ENCODE results near the gene LRP10. TPM values are rescaled to one million over a fixed set of nuclear protein-coding genes. Genes with fewer than 3 reads are reported as not detected.
"Not testable (repeated sequence)": the region's sequence is repeated elsewhere in the genome, so short reads cannot be mapped to it uniquely, and the experiment has no call there.

Gene LRP10
- total RNA-seq, 1 donor from 2014 or later, result 113 TPM

DNA sequence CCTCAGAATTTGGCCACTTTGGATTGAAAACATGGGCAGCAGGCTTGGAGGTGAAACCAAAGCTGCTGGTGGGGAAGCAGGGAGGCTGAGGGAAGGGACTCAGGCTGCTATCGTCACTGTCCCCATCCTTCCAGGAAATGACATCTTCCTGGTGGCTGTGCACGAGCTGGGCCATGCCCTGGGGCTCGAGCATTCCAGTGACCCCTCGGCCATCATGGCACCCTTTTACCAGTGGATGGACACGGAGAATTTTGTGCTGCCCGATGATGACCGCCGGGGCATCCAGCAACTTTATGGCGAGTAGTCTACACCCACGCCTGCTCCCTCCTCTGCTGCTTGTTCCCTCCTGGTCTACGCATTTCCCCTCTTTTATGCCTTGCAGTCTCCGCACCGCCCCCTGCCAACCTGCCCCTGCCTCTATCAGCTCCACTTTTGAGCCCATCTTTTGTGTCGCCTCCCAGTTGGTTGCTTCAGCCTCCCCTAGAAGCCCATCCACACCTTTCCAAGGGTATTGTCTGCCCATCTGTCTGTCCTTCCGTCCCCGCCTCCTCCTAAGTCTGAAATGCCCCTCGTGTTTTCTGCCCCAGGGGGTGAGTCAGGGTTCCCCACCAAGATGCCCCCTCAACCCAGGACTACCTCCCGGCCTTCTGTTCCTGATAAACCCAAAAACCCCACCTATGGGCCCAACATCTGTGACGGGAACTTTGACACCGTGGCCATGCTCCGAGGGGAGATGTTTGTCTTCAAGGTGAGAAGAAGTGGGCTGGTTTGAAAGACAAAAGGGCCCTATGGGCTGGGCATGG is 28.2 kb upstream of the LRP10 start:
- DNase-seq (ENCODE audit: low spot score), result no peak

GRCh38 chr14:22844221-22845102 is 27.1 kb upstream of the LRP10 start:
- DNase-seq (ENCODE audit: low spot score), result no peak

- DNase-seq (ENCODE audit: low spot score), result no peak
These were observed 26.5 kb upstream of the LRP10 start for GRCh38 chr14:22845103-22845394.

GRCh38 chr14:22845821-22846625 is 25.5 kb upstream of the LRP10 start:
- DNase-seq (ENCODE audit: low spot score), result no peak

GRCh38 chr14:22846811-22847307 is 24.7 kb upstream of the LRP10 start:
- peak; percentile 86 for DNase-seq (ENCODE audit: low spot score)

- DNase-seq (ENCODE audit: low spot score), result peak; percentile 83
These were observed 23.7 kb upstream of the LRP10 start for GRCh38 chr14:22847661-22848341.

DNA sequence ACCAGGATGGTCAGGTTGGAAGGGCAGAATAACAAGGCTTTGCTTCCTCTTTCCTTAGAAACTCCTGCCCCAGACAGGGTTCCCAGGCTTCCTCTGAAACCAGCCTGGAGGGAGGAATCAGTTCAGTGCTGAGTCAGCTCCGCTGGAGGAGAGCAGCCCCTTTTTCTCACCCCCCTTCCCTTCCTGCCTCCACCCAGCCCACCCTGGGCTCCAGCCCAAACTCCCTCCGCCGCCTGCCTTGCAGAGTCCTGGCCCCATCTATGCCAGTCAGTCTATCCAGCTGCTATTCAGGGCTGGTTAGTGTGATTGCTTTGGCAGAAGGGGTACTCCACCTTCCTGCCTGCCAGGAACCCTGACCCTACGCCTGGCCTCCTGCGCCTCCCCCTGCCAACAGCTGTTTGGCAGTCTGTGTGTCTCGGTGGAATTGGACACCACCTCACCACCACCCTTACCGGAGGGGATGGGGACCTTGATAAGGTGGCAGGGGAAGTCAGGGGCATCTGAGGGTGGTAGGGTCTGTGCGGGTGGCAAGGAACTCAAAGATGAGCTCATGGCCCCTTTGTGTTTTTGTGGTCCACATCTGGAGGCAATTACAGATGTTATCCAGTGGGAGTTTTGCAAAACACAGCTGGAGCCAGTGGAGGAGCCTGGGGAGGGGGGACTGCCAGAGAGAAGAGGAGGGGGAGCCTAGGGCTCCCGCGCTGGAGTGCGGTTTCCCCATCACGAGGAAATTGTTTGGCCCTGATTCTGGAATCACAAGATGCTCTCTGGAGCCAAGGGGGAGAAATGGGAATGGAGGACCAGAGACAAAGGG is 23.0 kb upstream of the LRP10 start:
- DNase-seq (ENCODE audit: low spot score), result no peak

GRCh38 chr14:22849212-22849819 is 22.2 kb upstream of the LRP10 start:
- no peak for DNase-seq (ENCODE audit: low spot score)

DNA sequence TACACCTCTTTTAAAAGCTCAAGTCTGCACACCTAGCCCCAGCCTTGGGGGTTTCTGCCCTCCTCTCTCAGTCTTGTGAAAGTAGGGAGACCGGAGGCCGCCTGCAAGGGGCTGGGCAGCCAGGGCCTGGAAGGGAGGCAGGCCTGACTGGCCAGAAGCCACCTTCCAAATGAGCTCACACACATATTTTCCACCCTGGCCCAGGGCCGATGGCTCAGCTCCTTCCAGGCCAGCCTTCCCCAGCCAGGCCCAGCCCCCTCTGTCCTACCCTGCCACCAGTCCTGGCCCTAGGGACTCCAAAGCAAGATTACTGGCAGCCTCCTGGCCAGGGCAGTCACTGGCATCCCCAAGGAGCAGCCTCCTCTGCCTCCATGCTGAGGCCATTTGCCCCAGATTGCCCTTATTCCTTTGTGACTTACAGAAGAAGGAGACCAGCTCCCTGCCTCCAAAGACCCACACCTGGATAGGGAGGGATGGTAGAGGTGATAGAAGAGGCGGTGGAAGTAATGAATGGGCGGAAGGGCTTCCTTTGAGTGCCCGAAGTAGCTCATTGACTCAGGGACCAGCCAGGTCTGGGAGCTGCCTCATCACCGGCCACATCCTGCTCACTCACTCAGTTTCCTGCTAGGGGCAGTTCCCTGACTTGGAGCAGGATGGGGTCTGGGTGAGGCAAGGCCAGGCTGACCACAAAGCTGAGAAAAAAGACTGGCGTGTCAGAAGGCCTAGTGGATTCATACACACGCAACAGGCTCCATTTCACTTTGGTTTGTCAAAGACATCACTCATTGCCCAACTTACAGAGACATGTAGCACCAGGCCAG is 20.4 kb upstream of the LRP10 start:
- DNase-seq (ENCODE audit: low spot score), result no peak

DNA sequence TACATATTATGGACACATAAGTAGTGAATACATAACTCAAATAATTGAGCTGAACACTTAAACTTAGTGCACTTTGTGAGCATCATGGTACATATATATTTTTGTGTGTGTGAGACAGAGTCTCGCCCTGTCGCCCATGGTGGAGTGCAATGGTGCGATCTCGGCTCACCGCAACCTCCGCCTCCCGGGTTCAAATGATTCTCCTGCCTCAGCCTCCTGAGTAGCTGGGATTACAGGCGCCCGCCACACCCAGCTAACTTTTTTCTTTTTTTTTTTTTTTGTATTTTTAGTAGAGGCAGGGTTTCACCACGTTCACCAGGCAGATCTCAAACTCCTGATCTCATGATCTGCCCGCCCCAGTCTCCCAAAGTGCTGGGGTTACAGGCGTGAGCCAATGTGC is 19.4 kb upstream of the LRP10 start:
- not testable (repeated sequence) for DNase-seq (ENCODE audit: low spot score)

DNA sequence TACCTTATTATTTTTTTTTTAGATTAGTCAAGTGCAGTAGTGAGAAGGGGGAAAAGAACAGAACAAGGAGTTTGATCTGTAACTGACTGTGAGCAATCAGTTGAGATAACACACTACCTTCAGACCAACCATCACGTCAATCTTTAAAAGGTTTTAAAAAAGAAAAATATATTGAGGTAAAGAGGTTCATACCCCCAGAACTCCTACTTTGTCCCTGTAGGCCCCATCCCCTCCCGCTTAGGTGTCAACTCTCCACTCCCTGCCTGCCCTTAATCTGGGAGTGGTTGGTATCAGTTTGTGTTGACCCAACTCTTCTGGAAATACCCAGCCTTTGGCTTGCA is 19.0 kb upstream of the LRP10 start:
- no peak for DNase-seq (ENCODE audit: low spot score)

GRCh38 chr14:22852940-22853767 is 18.4 kb upstream of the LRP10 start:
- peak; percentile 96 for DNase-seq (ENCODE audit: low spot score)

GRCh38 chr14:22854296-22854695 is 17.2 kb upstream of the LRP10 start:
- not testable (repeated sequence) for DNase-seq (ENCODE audit: low spot score)

DNA sequence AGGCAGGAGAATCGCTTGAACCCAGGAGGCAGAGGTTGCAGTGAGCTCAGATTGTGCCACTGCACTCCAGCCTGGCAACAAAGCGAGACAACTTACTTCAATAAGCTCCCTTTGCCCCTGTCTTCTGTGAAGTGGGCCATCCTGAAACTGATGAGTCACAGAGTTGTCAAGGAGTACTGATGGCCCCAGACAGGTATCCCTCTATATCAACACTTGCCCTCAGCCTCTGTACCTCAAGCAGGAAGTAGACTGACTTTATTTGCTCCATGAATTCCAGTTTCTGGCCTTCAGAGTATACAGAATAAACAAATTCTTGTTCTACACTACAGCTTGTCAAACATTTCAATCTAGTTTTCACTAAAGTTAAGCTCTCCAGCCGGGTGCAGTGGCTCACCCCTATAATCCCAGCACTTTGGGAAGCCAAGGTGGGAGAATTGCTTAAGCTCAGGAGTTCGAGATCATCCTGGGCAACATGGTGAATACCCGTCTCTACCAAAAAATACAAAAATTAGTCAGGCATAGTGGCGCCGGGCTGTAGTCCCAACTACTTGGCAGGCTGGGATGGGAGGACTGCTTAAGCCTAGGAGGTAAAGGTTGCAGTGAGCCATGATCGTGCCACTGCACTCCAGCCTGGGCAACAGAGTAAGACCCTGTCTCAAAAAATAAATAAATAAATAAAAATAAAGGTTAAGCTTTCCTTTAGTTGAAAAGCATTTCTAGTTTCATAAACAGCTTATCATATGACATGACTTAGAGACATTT is 16.4 kb upstream of the LRP10 start:
- DNase-seq (ENCODE audit: low spot score), result no peak

DNA sequence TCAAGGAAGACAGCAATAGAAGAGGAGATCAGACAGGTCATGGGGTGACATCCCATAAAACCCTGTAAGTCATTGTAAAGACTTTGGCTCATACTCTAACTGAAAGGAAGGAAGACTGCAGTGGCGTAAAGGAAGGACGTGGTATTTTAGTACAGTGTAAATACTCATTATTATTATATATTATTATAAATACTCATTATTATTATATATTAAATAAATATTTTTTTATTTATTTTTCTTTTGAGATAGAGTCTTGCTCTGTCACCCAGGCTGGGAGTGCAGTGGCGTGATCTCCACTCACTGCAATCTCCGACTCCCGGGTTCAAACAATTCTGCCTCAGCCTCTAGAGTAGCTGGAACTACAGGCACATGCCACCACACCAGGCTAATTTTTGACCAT is 15.1 kb upstream of the LRP10 start:
- no peak for DNase-seq (ENCODE audit: low spot score)

DNA sequence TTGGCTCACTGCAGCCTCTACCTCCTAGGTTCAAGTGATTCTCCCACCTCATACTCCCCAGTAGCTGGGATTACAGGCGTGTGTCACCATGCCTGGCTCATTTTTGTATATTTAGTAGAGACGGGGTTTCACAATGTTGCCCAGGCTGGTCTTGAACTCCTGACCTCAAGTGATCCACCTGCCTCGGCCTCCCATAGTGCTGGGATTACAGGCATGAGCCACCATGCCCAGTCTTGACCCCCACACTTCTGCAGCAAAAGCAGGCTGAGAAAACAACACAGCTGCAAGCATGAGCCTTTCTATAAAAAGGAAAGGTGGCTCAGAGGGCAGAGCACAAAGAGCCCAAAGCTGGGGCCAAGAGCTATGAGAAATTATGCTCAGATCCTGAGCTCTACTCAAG is 11.2 kb upstream of the LRP10 start:
- DNase-seq (ENCODE audit: low spot score), result not testable (repeated sequence)

DNA sequence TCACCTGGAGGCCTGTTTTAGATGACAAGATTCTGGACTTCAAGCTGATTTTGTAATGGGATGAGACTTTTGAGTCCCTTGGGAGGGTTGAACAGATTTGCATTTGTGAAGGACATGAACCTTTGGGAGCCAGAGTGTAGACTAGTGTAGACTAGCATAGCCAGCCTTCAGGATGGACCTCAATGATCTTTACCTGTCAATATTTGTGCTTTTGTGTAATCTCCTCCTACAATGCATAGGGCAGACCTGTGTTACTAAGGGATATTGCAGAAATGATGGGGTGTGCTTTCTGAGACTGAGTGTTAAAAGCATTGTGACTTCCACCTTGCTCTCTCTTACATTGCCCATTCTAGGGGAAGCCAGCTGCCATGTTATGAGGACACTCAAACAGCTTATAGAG is 9.9 kb upstream of the LRP10 start:
- no peak for DNase-seq (ENCODE audit: low spot score)

Data from mesenteric fat pad (tissue), 1 donor.